Fibroblast of gingiva (primary cell): ENCODE measurements around the gene MROH2A.

Source experiments
- DNase-seq: peaks from one replicate; pipeline ENCODE4 v3.0.0-alpha.2; 2011; ENCODE audit warnings: low read depth

MROH2A gene

DNA sequence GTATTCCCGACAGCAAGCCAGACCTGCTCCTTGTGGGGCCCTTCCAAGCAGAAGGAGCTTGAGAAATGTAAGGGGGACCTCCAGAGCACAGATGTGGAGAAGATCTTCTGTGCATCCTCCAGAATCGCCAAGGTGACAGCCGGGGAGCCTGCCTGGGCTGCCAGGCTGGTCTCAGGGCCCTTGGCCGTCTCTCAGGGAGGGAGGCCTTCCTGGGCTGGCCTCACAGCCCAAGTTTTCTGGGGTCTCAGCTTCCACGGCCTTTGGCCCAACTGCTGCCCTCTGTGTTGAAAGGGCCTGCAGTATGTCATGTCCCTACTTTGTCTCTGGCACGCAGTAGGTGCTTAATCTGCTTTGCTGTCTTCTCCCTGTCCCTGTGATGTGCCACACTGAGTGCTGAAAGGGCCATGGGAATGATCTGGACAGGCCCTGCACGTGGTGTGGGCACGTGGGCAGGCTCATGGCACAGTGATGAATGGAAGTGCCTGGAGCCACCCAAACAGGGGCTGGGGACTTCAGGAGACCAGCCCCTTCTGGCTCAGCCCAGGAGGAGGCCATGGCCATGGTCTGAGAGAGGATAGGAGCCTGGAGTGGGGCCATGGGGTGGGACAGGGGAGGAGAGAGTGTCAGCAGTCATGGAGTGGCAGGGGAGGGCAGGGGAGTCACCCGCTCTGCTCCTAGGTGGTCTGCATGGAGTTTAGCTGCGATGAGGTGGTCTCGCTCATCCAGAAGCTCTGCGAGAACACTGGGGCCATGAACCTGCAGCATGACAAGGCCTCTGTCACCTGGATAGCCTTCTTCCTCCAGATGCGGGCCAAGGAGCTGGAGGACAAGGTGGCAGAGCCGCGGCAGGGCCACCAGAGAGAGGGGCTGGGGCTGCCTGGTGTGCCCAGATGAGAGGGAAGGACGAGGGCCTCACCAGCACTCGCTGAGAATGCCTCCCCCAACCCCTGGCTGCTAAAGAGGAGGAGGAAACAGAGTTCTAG, 40.8 kb downstream of the MROH2A start:
- DNase-seq, result no peak

DNA sequence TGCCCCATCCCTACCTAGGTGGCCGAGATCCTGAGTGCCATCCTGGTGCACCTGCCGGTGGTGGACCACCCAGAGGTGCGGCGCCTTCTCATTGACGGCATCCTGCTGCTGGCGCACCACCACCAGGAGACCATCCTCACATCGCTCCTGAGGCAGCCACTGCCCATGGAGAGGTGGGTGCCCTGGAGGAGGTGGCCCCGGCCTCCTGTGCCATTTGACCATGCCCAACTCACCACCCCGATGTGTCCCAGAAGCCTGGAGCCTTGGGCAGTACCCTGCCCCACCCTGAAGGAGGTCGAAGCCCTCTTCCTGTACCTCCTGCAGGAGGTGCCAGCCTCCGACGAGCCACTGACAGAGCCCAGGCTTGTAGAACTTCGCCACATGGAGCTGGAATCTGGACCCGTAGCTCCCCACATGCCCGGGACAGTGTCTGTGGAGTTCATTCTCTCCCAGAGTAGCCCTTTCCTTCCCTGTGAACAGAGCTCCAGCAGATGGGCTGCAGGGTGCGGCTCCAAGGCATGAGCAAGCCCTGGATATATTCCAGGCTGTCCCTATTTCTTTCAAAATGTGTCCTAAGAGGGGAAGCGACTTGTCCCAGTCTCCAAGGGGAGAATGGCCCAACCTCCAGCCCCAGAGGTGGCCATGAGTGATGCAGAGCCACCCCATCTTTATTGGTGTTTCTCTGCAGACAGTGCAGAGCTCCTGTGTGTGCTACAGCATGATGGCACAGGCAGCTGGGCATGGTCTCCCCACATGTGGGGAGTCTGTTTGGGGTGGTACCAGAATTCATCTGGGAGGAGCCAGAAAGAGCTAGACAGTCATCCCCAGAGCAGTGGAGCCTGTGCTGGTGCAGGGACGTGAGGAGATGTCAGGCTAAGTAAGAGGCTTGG, 42.0 kb downstream of the MROH2A start:
- DNase-seq, result no peak

DNA sequence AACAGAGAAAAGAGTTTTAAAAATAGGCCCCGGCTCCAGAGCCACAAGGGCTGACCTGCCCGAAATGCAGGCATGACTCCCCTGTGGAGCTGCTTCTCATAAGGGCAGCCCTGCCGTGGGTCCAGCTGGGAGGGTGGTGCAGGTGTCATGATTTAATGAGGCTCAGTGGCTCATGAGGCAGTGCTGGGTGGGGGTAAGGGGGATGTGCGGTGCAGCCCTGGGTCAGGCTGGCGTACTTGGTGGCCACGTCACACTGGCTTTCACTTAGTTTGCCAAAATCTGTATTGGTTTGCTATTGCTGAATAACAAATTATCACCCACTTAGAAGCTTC, 42.6 kb downstream of the MROH2A start:
- no peak for DNase-seq

DNA sequence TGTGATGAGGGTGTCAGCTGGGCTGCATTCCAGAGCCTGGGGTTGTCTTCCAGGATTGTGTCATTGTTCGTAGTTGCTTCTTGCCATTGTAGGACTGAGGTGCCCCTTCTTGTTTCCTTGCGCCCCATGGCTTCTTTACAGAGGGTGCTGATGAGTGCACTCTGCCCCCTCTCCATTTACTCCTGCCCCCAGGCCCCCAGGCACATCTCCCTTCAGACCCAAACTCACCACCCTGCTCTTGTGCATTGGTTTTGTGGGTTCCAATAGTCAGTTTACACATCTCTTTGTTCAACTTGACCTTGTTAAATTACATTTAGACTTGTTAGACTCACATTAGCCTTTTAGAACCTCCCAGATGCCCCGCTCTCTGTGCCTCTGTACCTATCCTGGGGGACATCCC, 43.1 kb downstream of the MROH2A start:
- DNase-seq, result no peak

DNA sequence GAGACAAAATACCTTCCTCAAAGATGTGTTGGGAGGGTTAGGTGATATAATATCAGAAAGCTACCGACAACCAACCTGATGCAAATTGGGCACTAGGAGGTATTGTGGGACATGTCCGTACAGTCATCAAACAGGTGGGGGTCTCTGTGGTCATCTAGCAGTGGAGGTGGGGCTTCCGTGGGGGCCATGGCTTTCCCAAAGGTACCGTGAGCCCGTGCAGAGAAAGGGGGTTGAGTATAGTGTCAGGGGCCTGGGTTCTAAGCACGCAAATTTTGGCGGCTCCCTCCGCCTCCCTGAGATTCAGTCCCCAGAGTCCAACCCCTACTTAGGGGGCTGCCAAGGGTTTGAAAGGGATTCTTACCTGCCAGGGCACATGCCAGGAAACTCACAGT, 43.6 kb downstream of the MROH2A start:
- DNase-seq, result no peak

DNA sequence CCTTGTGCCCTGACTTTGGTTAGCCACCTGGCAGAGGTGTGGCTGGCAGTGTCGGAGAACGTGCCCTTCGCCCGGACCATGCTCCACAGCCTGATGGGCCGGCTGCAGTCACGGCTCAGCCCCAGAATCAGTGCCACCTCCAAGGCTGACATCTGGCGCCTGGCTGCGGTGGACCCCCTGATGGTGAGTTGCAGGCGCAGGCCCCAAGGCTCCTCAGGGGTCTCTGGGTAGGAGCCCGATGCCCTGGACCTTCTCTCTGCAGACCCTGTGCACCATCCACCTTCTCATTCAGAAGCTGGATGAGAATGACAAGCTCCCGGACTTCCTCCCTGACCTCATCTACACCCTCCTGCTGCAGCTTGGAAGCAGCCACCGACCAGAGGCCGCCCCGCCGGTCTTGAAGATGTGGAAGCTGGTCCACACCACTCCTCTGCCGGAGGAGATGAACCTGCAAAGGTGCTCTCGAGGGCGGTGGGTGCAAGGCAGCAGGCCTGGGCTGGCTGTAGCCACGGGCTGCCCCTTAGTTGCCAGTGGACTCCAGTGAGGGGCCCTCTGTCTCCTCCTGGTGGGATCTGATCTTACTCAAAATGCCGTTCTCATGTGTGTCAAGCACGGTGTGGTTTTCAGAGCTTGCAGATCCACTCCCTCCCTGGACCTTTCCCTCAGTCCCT, 44.1 kb downstream of the MROH2A start:
- no peak for DNase-seq

DNA sequence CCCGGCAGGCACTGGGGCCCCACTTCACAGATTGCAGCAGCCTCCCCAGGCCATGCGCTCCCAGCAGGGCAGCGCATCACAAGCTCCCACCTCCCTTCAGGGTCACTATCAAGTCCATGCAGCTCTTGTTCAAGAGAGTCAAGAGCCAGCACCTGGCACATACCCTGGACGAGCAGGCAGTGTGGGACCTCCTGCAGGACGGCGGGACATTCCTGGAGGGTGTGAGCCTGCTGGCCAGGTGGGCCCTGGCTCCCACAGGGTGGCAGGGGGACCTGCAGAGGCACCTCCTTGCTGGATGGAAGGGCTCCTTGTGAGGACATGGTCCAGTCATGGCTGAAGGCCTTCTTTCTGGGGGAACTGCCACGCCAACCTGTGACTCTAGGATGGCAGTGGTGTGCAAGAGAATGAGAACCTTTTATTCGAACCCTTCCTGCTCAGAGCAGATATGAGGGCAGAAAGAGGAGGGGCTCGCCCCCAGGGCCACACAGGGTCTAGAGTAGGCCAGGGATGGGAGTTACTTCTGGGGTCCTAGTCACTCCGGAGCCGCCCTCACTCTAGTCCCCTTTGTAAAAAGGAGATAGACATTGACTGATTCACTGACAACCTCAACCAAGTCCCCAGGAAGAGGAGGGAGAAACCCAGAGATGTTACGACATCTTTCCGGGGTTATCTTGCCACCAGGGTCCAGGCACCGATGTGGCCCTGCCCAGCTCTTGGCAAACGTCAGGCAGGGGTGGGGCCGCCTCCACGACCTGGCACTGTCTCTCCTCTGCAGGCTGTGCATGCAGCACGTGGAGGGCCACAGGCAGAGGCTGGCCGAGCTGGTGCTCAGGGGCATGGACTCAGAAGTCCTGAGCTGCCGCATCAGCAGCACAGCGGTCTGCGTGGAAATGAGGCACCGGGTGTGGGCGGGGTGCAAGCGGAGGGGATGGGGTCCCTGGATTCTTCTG, 44.9 kb downstream of the MROH2A start:
- DNase-seq, result no peak

DNA sequence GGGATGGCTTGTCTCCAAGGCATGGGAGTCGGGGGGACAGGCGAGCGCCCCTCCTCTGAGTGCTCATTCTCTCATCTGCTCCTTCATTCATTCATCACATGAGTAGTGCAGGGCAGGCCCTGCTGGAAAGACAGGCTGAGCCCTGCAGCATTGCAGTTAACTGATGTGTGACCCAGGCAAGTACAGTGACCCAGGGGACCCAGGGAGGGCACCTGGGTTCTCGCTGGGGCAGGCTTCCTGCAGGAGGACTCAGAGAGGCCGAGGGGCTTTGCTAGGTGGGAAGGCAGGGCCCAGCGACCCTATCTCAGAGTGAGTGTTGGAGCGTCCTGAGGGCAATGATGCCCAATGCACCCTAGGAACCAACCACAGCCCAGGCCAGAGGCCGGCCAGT, 45.6 kb downstream of the MROH2A start:
- no peak for DNase-seq

DNA sequence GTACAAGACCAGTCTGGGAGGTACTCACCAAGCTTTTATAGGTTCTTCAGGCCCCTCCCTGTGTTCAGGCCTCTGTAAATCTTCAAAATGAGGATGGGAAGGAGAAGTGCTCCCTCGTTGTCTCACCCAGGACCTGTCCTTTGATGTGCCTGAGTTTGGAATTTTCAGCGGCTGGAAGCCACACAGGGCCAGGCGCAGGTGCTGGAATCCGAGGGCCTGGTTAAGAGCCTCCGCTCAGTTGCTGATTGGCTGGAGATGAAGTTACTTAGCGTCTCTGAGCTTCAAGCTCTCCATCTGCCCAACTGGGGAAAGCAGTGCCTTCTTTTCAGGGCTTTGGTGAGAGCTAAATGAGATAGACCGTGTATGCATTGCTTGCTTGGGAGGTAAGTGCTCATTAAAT, 46.2 kb downstream of the MROH2A start:
- DNase-seq, result no peak

DNA sequence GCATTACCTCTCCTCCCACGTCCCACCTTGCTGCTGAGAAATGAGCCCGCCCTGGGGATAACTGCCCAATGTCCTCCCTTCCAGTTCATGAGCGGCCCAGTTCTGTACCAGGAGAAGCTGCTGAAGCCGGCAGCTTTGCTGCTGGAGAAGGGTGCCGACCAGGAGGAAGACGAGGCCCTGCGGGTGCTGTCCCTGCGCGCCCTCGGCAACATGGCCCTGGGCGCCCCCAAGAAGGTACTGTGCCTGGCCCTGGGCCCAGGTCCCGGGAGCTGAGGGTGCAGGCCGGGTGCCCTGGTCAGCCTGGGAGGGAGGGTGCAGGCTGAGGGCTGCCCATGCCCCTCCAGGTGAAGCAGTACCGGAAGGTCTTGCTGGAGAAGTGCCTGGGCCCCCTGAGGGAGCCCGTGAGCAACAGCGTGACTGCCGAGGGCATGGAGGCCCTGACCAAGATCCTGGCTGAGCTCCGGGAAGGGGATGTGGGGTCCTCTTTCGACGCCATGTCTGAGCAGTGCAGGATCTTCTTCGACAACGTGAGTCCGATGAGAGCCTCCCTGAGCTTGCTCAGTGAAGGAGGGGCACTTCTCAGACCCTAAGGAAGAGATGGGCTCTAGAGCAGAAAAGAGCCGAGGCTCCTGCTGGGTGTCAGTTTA, 50.5 kb downstream of the MROH2A start:
- no peak for DNase-seq

DNA sequence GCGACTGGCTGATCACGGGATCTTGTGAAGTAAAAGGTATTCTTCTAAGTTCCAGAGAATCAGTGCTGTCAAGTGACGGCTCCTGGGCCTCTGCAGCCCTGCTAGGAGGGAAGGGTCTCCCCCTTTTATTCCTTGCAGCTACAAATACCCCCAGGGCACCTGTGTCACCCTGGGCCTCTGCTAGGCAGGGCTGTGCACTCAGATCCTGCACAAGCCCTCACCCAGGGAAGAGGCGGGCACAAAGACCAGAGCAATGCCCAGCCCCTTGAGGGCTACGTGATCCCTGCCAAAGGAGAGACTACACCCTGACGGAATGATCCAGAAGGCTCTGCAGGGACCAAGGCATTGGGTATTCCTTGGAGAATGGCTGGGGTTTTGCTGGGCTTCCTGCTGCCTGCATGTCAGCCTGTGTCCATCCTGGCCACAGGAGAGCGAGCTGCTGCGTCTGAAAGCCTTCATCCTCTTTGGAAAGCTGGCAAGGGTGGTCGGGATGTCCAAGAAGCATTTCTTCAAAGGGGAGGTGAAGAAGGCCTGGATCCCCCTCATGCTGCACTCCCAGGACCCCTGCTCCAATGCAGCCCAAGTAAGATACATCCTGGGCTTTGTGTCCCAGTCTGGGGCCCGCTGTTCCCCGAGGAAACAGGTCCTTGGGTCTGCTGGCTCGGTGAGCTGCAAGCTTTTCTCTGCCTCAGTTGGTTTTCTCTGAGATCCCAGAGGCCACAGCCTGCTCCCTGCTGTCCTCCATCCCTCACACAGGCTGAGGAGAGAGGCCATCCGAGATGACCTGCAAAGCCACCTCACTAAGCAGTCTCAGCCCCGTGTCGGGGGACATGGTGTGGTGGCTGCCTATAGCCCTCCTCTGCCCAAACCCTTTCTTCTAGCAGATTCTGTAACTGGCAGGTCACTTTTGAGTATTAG, 51.3 kb downstream of the MROH2A start:
- DNase-seq, result no peak

DNA sequence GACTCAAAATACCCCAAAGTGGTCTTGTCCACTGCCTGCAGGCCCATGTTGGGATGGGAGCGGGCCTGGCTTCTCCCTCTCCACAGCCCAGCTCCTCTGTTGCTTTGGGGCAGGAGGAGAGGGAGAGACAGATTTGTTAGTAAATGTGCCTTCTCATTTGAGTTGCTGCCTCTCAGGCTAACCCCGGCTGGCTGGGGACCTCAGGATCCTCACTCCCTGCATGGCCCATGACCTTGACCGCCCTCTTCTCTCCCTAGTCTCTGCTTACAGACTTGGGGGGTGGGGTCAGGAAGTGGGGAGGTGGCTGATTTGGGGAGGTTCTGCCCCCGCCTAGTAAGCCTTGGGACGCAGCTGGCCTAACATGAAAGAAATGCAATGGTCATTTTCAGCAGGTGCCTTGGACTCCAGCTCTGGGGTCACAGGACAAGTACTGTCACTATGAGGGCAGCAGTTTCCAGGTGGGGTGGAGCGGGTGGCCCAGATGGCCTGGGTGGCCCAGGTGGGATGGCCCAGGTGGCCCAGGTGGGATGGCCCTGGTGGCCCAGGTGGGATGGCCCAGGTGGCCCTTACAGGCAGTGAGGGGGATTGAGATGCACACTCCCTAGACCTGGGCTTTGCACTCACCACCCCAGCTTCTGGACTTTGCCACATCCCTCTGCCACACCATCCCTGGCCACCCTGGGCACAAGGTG, 52.1 kb downstream of the MROH2A start:
- DNase-seq, result no peak

DNA sequence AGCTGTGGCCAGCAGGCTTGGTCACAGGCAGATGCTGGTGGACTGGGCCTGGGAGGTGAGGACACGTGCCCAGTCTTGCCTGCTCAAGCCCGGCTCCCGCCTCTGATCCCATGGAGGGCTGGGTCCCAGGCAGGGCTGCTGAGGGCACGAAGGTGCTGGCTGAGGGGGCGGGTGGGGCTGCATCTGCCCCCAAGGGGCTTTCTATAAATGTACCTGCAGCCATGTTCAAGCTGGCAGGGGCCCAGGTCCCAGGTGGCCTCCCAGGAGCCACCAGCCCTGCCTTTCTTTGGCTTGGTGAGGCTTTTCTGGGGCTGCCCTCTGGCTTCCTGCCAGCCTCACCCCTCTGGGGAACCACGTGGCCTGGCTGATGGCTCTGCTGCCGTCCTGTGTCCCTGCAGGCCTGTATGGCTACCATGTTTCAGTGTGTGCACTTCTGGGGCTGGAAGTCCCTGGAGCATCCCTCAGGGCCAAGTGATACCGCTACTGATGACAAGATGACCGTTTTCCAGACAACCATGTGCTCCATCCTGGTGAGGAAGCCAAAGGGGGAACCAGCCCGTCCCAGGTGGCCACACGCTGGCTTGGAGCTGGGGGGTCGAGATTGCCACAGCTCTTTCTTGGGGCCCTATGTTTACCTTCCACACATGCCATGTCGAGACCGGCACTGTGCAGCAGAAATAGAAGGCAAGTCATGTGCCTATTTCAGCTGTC, 53.0 kb downstream of the MROH2A start:
- DNase-seq, result no peak

DNA sequence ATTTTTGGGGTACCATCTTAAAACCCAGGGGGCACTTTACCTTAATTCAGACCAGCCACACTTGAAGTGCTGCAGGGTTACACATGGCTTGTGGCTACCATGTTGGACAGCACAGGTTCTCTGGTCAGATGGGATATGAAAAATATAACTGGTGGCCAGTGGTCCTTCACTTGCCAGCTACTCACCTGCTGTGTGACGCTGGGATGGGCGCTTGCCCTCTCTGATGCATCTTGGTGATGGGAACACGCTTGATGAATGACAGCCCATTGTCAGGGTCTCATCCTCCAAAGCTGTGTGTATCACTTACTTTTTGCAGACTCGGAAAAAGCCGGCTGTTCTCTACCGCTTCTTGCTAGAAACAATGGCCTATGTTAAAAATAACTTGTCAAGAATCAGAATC, 53.7 kb downstream of the MROH2A start:
- DNase-seq, result no peak

DNA sequence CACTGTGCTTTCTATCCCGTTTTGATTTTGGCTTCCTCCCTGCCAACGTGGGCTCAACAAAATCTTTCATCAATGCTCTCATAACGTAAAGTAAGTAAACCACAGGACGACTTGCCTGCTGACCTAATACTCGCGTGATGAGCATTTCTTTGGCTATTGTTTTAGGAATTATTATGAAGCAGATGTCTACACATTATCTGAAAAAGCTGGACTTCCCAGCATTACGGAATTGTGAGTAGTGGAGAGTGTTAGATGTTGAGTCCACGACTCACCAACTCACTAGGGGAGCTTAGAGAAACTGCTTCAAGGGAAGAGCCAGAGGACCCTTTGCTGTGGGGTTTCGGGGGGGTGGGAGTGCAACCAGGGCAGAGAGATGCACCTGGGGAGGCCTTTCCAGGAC, 54.3 kb downstream of the MROH2A start:
- no peak for DNase-seq

DNA sequence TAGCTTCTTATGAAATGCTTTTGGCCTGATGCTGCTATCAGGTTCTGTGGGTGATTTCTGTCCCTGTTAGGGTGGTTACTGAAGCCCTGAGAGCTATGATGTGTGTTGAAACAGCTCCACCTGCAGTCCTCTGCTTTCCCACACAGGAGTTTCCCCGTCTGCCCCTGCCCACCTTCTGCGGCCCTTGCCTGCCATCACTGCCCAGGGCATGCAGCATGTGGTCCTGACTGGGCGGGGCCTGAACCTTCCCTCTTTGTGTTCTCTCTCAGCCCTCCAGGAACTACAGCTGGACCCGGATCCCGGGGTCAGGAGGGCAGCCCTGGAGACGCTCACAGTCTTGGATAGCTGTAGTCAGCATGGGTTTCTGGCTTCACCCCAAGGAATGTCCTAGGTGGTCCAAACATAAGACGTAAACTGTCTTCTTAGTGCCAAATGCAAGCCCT, 54.8 kb downstream of the MROH2A start:
- peak; percentile 14 for DNase-seq

DNA sequence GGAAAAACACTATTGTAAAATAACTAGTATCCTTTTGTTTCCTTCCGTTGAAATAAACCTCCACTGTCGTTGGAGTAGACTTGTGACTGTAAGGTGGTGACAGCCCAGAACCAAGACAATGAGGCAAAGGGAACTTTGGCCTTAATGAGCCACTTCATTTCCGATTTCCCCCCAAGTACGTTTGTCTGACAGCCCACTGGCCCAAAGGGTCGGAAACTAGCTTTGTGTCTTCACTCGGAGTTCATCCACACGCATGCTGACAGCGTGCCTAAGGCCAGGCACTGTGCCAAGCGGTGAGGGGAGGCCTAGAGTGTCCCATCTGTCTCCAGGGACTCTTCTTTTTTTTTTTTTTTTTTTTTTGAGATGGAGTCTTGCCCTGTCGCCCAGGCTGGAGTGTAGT, 55.2 kb downstream of the MROH2A start:
- no peak for DNase-seq
